Stimulated activated CD4-positive, alpha-beta T cell treated with anti-CD3 and anti-CD28 coated beads, TNF-alpha, amount 100 ng/mL, for 48 hours (primary cell): ENCODE measurements around the gene ERVH48-1.
"Not testable (repeated sequence)": the region's sequence is repeated elsewhere in the genome, so short reads cannot be mapped to it uniquely, and the experiment has no call there.

Experiments
- DNase-seq, 3 donors: peaks; one replicate each; pipeline ENCODE4 v3.0.0-alpha.2; 2020; ENCODE audit warnings: low read depth in 3 of 3

Gene ERVH48-1

GRCh38 chr21:42939582-42940413, 14.4 kb upstream of the ERVH48-1 start:
- DNase-seq, result no peak

GRCh38 chr21:42938606-42938995, 13.2 kb upstream of the ERVH48-1 start:
- not testable (repeated sequence) for DNase-seq

- DNase-seq, result no peak
Observed at GRCh38 chr21:42937960-42938605, 12.7 kb upstream of the ERVH48-1 start.

DNA sequence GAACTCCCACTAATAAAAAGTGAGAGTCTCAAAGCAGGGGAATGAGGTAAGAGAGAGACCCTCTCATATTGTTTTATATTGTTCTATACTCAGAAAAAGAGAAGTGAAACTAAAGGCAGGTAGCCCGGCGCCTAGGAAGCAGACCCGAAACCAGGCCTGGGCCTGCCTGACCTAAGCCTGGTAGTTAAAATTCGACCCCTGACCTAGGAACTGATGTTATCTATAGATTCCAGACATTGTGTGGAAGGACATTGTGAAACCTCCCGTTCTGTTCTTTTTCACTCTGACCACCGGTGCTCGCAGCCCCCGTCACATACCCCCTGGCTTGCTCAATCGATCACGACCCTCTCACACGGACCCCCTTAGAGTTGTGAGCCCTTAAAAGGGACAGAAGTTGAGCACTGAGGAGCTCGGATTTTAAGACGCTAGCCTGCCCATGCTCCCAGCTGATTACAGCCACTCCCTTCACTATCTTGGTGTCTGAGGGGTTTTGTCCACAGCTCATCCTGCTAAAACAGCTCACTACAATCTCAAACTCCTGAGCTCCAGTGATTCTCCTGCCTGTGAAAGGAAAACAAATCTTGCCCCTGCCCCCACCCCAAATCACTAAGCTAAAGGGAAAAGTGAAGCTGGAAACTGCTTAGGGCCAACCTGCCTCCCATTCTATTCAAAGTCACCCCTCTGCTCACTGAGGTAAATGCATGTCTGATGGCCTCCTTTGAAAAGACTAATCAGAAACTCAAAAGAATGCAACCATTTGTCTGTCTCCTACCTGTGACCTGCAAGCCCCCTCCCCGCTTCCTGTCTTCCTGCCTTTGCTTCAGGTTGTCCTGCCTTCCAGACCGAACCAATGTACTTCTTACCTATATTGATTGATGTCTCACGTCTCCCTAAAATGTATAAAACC, 11.9 kb upstream of the ERVH48-1 start:
- DNase-seq, result not testable (repeated sequence)

GRCh38 chr21:42936360-42936759, 10.9 kb upstream of the ERVH48-1 start:
- DNase-seq, result not testable (repeated sequence)

- not testable (repeated sequence) for DNase-seq
Observed at GRCh38 chr21:42933973-42934372, 8.5 kb upstream of the ERVH48-1 start.

DNA sequence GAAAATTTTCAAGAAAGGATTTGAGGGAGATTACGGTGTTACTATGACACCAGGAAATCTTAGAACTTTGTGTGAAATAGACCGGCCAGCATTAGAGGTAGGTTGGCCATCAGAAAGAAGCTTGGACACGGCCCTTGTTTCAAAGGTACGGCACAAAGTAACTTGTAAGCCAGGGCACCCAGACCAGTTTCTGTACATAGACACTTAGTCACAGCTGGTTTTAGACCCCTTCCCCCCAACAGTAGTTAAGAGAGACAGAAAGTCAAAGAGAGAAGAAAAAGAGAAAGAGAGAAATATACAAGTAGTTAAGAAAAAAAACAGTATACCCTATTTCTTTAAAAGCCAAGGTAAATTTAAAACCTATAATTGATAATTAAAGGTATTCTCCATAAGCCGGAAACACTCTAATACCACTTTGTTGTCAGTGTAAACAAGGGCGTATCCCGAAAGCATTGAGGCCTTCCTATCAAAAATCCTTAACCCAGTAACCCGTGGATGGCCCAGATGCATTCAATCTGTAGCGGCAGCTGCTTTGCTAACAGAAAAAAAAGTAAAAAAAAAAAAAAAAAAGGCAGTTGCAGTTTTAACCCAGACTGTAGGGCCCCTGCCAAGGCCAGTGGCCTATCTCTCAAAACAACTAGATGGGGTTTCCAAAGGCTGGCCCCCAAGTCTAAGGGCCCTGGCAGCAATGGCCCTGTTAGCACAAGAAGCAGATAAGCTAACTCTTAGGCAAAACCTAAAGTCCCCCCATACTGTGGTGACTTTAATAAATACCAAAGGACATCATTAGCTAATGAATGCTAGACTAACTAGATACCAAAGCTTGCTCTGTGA, 7.9 kb upstream of the ERVH48-1 start:
- not testable (repeated sequence) for DNase-seq

DNA sequence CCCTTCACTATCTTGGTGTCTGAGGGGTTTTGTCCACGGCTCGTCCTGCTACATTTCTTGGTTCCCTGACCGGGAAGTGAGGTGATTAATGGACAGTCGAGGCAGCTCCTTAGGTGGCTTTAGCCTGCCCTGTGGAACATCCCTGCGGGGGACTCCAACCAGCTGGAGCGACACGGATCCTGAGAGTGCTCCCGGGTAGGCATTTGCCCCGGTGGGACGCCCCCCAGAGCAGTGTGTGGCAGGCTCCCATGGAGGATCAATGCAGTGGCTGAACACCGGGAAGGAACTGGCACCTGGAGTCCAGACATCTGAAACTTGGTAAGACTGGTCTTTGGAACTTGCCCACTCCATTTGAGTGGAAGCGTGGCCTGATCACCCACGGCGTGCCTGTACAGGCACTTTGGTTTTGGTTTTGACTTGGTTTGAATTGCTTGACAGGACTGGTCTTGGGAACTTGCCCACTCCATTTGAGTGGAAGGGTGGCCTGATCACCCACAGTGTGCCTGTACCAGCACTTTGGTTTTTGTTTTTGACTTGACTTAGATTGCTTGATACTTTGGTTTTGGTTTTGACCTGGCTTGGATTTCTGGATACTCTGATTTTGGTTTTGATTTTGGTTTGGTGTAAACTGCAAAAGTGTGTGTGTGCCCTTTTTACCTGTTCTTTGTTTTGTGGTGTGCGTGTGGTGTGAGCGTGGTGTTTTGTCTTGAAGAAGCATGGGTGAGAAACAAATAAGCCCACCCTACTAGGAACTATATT, 7.1 kb upstream of the ERVH48-1 start:
- not testable (repeated sequence) for DNase-seq

GRCh38 chr21:42931560-42932235, 6.3 kb upstream of the ERVH48-1 start:
- no peak for DNase-seq

GRCh38 chr21:42929969-42930368, 4.5 kb upstream of the ERVH48-1 start:
- no peak for DNase-seq

- DNase-seq, result not testable (repeated sequence)
Observed at GRCh38 chr21:42927474-42928200, 2.2 kb upstream of the ERVH48-1 start.

- no peak for DNase-seq
Observed at GRCh38 chr21:42924433-42924751, 1.0 kb downstream of the ERVH48-1 start.

DNA sequence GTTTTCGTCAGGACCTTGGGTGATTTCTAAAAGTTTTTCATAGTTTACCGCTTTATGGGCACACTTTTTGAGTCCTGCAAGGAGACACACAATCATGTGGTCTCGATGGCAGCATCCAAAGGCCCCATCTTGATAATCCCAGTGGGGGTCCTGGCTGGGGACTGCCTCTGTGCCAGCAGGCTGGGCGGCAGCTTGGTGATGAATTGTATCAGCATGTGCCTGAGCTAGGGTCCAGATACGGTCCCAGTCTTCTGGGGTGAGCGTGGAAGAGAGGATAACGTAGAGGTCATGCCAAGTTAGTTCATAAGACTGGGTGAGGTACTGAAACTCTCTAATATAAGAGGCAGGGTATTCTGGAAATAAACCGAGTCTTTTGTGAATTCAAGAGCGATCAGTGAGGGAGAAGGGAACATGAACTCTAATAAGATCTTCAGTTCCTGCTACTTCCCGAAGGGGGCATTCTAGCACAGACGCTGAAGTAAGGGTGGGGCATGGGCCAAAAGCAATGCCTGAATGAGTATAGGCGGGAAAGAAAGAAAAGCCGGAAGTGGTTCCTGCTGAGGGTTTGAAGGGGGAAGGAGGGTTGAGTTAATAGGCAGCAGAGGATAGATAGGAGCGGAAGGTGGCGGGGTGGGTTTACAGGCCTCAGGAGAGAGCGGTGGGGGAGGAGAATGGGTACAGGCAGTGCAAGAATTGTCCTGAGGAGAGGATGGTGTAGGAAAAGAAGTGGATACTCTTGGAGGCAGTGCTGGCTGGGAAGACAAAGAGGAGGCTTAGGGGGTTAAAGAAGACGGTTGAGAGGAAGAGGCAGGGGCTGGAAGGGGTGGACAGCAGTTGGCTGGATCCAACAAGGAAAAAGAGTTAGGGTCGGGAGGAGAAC, 1.6 kb downstream of the ERVH48-1 start:
- DNase-seq, result peak; percentile 61 to 67 (median 66)

- DNase-seq, result no peak
Observed at GRCh38 chr21:42922918-42923317, 2.5 kb downstream of the ERVH48-1 start.

DNA sequence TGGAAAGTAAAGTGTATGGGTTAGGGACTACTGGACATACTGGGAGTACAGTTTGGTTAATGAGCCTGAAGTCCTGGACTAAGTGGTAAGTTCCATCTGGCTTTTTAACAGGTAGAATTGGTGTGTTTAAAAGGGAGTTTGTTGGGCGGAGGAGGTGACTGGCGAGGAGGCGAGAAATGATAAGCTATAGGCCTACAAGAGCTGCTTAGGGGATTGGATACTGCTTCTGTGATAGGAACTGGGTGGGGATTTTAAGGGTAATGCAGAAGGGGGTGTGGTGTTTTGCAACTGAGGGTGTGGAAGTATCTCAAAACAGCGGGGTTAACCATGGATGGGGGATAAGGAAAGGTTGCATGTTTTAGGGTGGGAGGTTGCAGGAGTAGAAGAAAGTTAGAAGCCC, 3.5 kb downstream of the ERVH48-1 start:
- DNase-seq, result no peak

GRCh38 chr21:42918291-42918690, 7.1 kb downstream of the ERVH48-1 start:
- no peak for DNase-seq

- DNase-seq, result no peak
Observed at GRCh38 chr21:42913476-42913875, 12.0 kb downstream of the ERVH48-1 start.

- DNase-seq, result not testable (repeated sequence)
Observed at GRCh38 chr21:42911920-42912319, 13.5 kb downstream of the ERVH48-1 start.
